B cell (primary cell): ENCODE results near the gene DNAJA2. TPM values are rescaled to one million over a fixed set of nuclear protein-coding genes. Genes with fewer than 3 reads are reported as not detected.

ENCODE experiments used
- ATAC-seq: fragments of 200-7000 bp; cut with Tn5 transposase; one replicate; pipeline ENCODE4 v1.10.0; 2021; ENCODE audit warnings: low read depth, mild to moderate bottlenecking, moderate number of reproducible peaks, moderate library complexity
- CTCF ChIA-PET: fragments of 350-600 bp; sonication (Branson Sonifier 250); formaldehyde crosslinking; loops from one replicate; lab custom pipeline; 2021; ENCODE audit warnings: antibody characterized with exemption, inconsistent platforms; lab: Charles Lee
- POLR2A ChIA-PET: fragments of 350-600 bp; sonication (Branson Sonifier 250); formaldehyde crosslinking; loops from one replicate; lab custom pipeline; 2021; ENCODE audit warnings: antibody characterized with exemption; lab: Charles Lee
- DNase-seq: peaks from one replicate; pipeline ENCODE4 v3.0.0; 2013
- H2AFZ ChIP-seq: 2 replicates; pipeline ENCODE4 v1.6.1; 2012; ENCODE audit warnings: mild to moderate bottlenecking, low read depth, low read length; ENCODE audit not compliant: insufficient read depth, poor library complexity, severe bottlenecking
- H3K27ac ChIP-seq, 2 donors: 1 replicate in 1 of 2; 2 replicates in 1 of 2; pipeline ENCODE4 v1.5.1; 2012 to 2013; ENCODE audit warnings: low read length in 2 of 2, mild to moderate bottlenecking in 2 of 2, moderate library complexity in 1 of 2
- H3K27me3 ChIP-seq, 4 experiments: fragments of 200-600 bp in 1 of 4; sonication (generic) in 1 of 4; replicated peaks in 1 of 4; 1 replicate in 2 of 4; 2 replicates in 2 of 4; pipeline versions ENCODE4 v1.6.1 to v1.7.0; 2013 to 2016; ENCODE audit warnings: low read length in 3 of 4, mild to moderate bottlenecking in 2 of 4, mixed read lengths in 1 of 4, moderate library complexity in 1 of 4; ENCODE audit not compliant: insufficient read depth in 4 of 4, control insufficient read depth in 3 of 4; ENCODE audit errors: control extremely low read depth in 1 of 4
- H3K36me3 ChIP-seq, 2 experiments: replicated peaks in 1 of 2; 1 replicate in 1 of 2; 2 replicates in 1 of 2; pipeline versions ENCODE4 v1.6.1 to v1.7.1; 2013; ENCODE audit warnings: low read length in 1 of 2; ENCODE audit not compliant: insufficient read depth in 2 of 2, control insufficient read depth in 1 of 2; ENCODE audit errors: control extremely low read depth in 1 of 2, extremely low read depth in 1 of 2
- H3K4me1 ChIP-seq, 2 donors: fragments of 200-600 bp in 1 of 2; sonication (generic) in 1 of 2; 1 replicate in 1 of 2; 2 replicates in 1 of 2; pipeline versions ENCODE4 v1.5.1 to v1.6.1; 2013 to 2017; ENCODE audit warnings: low read length in 2 of 2; ENCODE audit not compliant: control insufficient read depth in 2 of 2, insufficient read depth in 2 of 2
- H3K4me2 ChIP-seq: replicated peaks from 2 replicates; pipeline ENCODE3; 2012; ENCODE audit warnings: mild to moderate bottlenecking, low read depth, low read length; ENCODE audit not compliant: poor library complexity, severe bottlenecking
- H3K4me3 ChIP-seq, 5 experiments: fragments of 200-600 bp in 1 of 5; sonication (generic) in 1 of 5; 1 replicate in 3 of 5; 2 replicates in 2 of 5; pipeline versions ENCODE4 v1.5.1 to v1.7.0; 2011 to 2016; ENCODE audit warnings: low read length in 4 of 5, mild to moderate bottlenecking in 4 of 5, low read depth in 2 of 5, control low read depth in 1 of 5, moderate library complexity in 1 of 5; ENCODE audit not compliant: insufficient read depth in 1 of 5; ENCODE audit errors: control extremely low read depth in 1 of 5, extremely low read depth in 1 of 5
- H3K79me2 ChIP-seq: fragments of 200-600 bp; sonication (generic); one replicate; pipeline ENCODE4 v1.6.0; 2016; ENCODE audit warnings: low read length; ENCODE audit not compliant: control insufficient read depth, insufficient read depth
- H3K9ac ChIP-seq: fragments of 200-600 bp; sonication (generic); 2 replicates; pipeline ENCODE4 v1.6.1; 2017; ENCODE audit warnings: mild to moderate bottlenecking, low read length, moderate library complexity
- H3K9me3 ChIP-seq, 3 donors: one replicate each; pipeline versions ENCODE4 v1.6.1 to v1.7.1; 2013; ENCODE audit warnings: low read length in 2 of 3; ENCODE audit not compliant: control insufficient read depth in 2 of 3, insufficient read depth in 1 of 3; ENCODE audit errors: control extremely low read depth in 1 of 3
- H4K20me1 ChIP-seq: 2 replicates; pipeline ENCODE4 v1.6.0; 2012; ENCODE audit warnings: mild to moderate bottlenecking, low read length; ENCODE audit not compliant: insufficient read depth, control insufficient read depth, poor library complexity, severe bottlenecking
- H3K27ac Mint-ChIP-seq: one replicate; pipeline ENCODE4 v1.8.0; 2021; ENCODE audit warnings: mixed read lengths
- H3K27me3 Mint-ChIP-seq: one replicate; pipeline ENCODE4 v1.8.0; 2021; ENCODE audit warnings: mixed read lengths
- H3K4me1 Mint-ChIP-seq: one replicate; pipeline ENCODE4 v1.8.0; 2021; ENCODE audit warnings: mixed read lengths
- H3K4me3 Mint-ChIP-seq: one replicate; pipeline ENCODE4 v1.8.0; 2021; ENCODE audit warnings: mixed read lengths
- H3K9me3 Mint-ChIP-seq: one replicate; pipeline ENCODE4 v1.8.0; 2022; ENCODE audit warnings: mixed read lengths; ENCODE audit not compliant: insufficient read depth
- EZH2 ChIP-seq: IDR thresholded peaks from 2 replicates; pipeline ENCODE4 v1.6.1; 2012; ENCODE audit warnings: borderline replicate concordance, low read depth, mild to moderate bottlenecking, moderate library complexity, low read length; ENCODE audit not compliant: insufficient read depth, poor library complexity, severe bottlenecking
- WGBS: methylation state at CpG from one replicate; pipeline ENCODE4 v1.1.5; 2013; ENCODE audit warnings: missing lambda C conversion rate; ENCODE audit not compliant: insufficient coverage; 5-methylcytosine and 5-hydroxymethylcytosine counted together
- intact Hi-C: fragments of 100-400 bp; cut with micrococcal nuclease; formaldehyde crosslinking; loops from one replicate; pipeline ENCODE4 v1.10.0; 2022
- polyA plus RNA-seq: library from polyadenylated mRNA; depleted of rRNA; stranded (reverse); fragments of >200 nt; gene quantifications from 2 replicates; pipeline ENCODE4 v1.2.3, GENCODE V29; 2012
- total RNA-seq, 2 donors: library from RNA; stranded (reverse); fragments of 120-200 nt in 1 of 2; gene quantifications; 1 replicate in 1 of 2; 2 replicates in 1 of 2; pipeline versions ENCODE4 v1.2.3 to v1.2.4, GENCODE V29; 2013 to 2022
- TF ChIP-seq, protein P1 (sequence below): fragments of 200-600 bp; IDR thresholded peaks from one replicate; pipeline ENCODE4 v1.8.0; 2022; ENCODE audit warnings: antibody characterized with exemption, mild to moderate bottlenecking

DNAJA2 gene
- total and polyA plus RNA-seq, 2 donors (not counting 1 experiment from before 2014, with no cell fraction given) = 8.8 to 57.0 TPM

GRCh38 chr16:46996391-46996790 lies 22.9 kb upstream of the DNAJA2 start:
- intact Hi-C loops = no loop called here
- Mint-ChIP-seq H3K27me3 (no peaks in the 10 kb centered on the region), H3K4me3 (no peak overlapping the region), H3K27ac (no peak overlapping the region), H3K9me3 (no peaks in the 10 kb centered on the region), H3K4me1 (no peaks in the 10 kb centered on the region)
- TF ChIP-seq EZH2 = no peak
- TF ChIP-seq, protein P1, sequence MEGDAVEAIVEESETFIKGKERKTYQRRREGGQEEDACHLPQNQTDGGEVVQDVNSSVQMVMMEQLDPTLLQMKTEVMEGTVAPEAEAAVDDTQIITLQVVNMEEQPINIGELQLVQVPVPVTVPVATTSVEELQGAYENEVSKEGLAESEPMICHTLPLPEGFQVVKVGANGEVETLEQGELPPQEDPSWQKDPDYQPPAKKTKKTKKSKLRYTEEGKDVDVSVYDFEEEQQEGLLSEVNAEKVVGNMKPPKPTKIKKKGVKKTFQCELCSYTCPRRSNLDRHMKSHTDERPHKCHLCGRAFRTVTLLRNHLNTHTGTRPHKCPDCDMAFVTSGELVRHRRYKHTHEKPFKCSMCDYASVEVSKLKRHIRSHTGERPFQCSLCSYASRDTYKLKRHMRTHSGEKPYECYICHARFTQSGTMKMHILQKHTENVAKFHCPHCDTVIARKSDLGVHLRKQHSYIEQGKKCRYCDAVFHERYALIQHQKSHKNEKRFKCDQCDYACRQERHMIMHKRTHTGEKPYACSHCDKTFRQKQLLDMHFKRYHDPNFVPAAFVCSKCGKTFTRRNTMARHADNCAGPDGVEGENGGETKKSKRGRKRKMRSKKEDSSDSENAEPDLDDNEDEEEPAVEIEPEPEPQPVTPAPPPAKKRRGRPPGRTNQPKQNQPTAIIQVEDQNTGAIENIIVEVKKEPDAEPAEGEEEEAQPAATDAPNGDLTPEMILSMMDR = no peak
- ChIA-PET CTCF (no interaction called here), POLR2A (no interaction called here)
- Histone ChIP-seq H3K27me3 (peaks cover 0 to 7% (median 0%) of the 10 kb centered on the region in 4 experiments), H3K9me3 (peaks cover 0 to 23% (median 4%) of the 10 kb centered on the region in 3 donors), H3K4me2 (no peak overlapping the region), H3K79me2 (no peaks in the 10 kb centered on the region), H4K20me1 (no peaks in the 10 kb centered on the region), H3K4me3 (no peak overlapping the region), H3K4me1 (no peaks in the 10 kb centered on the region), H2AFZ (no peak overlapping the region), H3K27ac (no peak overlapping the region), H3K36me3 (no peaks in the 10 kb centered on the region), H3K9ac (no peak overlapping the region)
- 80% methylated on average over 1 of the region's 1 CpG for WGBS
- ATAC-seq (no peak), DNase-seq (no peak)

DNA sequence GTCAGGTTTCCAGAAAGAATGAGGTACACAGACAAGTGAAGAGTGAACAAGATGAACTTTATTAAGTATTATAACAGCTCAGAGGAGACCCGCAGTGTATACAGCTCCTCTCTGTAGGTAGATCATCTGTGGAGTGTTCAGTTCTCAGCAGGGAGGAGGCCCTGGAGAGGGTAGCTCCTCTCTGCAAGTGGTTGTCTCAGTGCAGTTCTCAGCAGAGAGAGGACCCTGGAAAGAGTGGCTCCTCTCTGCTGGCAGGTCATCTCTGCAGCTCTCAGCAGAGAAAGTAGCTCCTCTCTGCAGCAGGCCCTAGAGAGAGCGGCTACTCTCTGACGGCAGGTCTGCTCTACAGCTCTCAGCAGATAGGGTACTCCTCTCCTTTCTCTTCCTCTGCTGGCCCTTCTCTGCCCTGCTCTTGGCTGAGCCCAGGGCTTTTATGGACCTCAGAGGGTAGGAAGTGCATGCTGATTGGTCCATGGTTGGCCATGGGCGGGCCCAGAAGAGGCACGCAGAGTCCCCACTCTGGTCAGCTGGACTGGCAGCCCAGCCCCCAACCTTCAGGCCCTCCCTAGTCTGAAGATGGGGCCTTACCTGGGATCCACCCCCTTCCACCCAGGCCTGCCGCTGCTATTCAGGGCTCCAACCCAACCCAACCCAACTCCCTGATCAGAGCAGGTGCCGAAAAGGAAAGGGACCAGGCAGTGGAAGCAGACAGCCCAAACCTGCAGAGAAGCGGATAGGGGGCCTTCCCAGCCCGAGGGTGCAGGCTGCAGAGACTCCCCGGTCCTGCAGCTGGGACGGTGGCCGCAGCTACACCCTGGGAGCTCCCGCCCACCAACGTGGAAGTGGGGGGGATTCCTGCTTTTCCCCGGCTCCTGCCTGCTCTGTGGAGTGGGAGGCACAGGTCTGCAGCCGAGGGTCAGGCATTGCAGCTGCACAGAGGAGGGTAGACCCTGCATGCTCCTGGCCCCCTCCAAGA lies 18.5 kb upstream of the DNAJA2 start:
- no peak for DNase-seq
- Histone ChIP-seq H3K9me3 (peaks cover 0 to 17% (median 4%) of the 10 kb centered on the region in 3 donors), H4K20me1 (no peaks in the 10 kb centered on the region), H3K79me2 (no peaks in the 10 kb centered on the region), H3K27ac (no peak overlapping the region), H3K27me3 (peaks cover 0 to 7% (median 0%) of the 10 kb centered on the region in 4 experiments), H3K9ac (no peak overlapping the region), H3K4me1 (no peaks in the 10 kb centered on the region), H2AFZ (no peak overlapping the region), H3K4me2 (no peak overlapping the region), H3K4me3 (no peak overlapping the region), H3K36me3 (no peaks in the 10 kb centered on the region)
- Mint-ChIP-seq H3K27me3 (no peaks in the 10 kb centered on the region), H3K4me1 (no peaks in the 10 kb centered on the region), H3K4me3 (no peak overlapping the region), H3K27ac (no peak overlapping the region), H3K9me3 (no peaks in the 10 kb centered on the region)
- 95% methylated on average over 15 of the region's 16 CpGs for WGBS
- intact Hi-C loops = no loop called here
- ChIA-PET POLR2A (no interaction called here), CTCF (no interaction called here)
- ATAC-seq = no peak
- no peak for TF ChIP-seq EZH2
- TF ChIP-seq, protein P1 = no peak
